GM18517 (cell line): ENCODE results near the gene POC1A.
A peak's percentile ranks its signal among the peaks of the same experiment; 100 is the strongest.
"Not testable (repeated sequence)": the region's sequence is repeated elsewhere in the genome, so short reads cannot be mapped to it uniquely, and the experiment has no call there.

Experiments
- ATAC-seq: cut with Tn5 transposase; IDR thresholded peaks from one replicate; pipeline ENCODE4 v1.9.1; 2021; ENCODE audit warnings: mild to moderate bottlenecking, moderate library complexity; ENCODE audit not compliant: unreplicated experiment

Gene POC1A

GRCh38 chr3:52036222-52036694 is 118.0 kb downstream of the POC1A start:
- ATAC-seq: peak; percentile 77

- no peak for ATAC-seq
These were observed 119.6 kb downstream of the POC1A start for GRCh38 chr3:52034651-52035050.

GRCh38 chr3:52034212-52034611 is 120.0 kb downstream of the POC1A start:
- no peak for ATAC-seq

GRCh38 chr3:52033748-52034147 is 120.5 kb downstream of the POC1A start:
- not testable (repeated sequence) for ATAC-seq

GRCh38 chr3:52032702-52033408 is 121.4 kb downstream of the POC1A start:
- ATAC-seq: no peak

- no peak for ATAC-seq
These were observed 122.3 kb downstream of the POC1A start for GRCh38 chr3:52031896-52032295.

- ATAC-seq: no peak
These were observed 123.4 kb downstream of the POC1A start for GRCh38 chr3:52030714-52031310.

- no peak for ATAC-seq
These were observed 124.7 kb downstream of the POC1A start for GRCh38 chr3:52029535-52029934.

- ATAC-seq: no peak
These were observed 125.2 kb downstream of the POC1A start for GRCh38 chr3:52029053-52029452.

GRCh38 chr3:52028572-52028971 is 125.7 kb downstream of the POC1A start:
- no peak for ATAC-seq

- no peak for ATAC-seq
These were observed 128.2 kb downstream of the POC1A start for GRCh38 chr3:52026041-52026440.

- ATAC-seq: no peak
These were observed 128.8 kb downstream of the POC1A start for GRCh38 chr3:52025453-52025852.
